Spleen (tissue), 7 donors: ENCODE measurements around the gene CDK19.

ENCODE experiments used
- CTCF ChIP-seq, 11 experiments: fragments of 200-600 bp in 7 of 11; fragments of 450-650 bp in 4 of 11; sonication (generic) in 4 of 11; IDR thresholded peaks in 8 of 11; conservative IDR thresholded peaks in 3 of 11; 1 replicate in 7 of 11; 2 replicates in 4 of 11; pipeline versions ENCODE4 v1.4.0 to v1.8.0; 2016 to 2021; ENCODE audit warnings: antibody characterized with exemption in 11 of 11, inconsistent platforms in 4 of 11, mild to moderate bottlenecking in 1 of 11
- POLR2AphosphoS5 ChIP-seq, 3 donors: sonication (generic); formaldehyde crosslinking; IDR thresholded peaks; one replicate each; pipeline ENCODE4 v1.5.1; 2017; ENCODE audit warnings: antibody characterized with exemption in 3 of 3
- donor health status: DM: no; HTN: no; CAD: no; lungs with moderate emphysema.
- donor health status: DM: no; HTN: no; CAD: no.
- donor health status: DM: no; HTN: no; CAD: no.

GRCh38 chr6:110646419-110646698 is 168.9 kb downstream of the CDK19 start:
- TF ChIP-seq CTCF (IDR thresholded peaks at IDR 0.05 in 8 of 11, conservative IDR thresholded peaks at IDR 0.05 in 3 of 11) (no peak), POLR2AphosphoS5 (IDR thresholded peaks at IDR 0.05) (no peak)
